ENCODE results near the gene TPCN2.
A peak's percentile ranks its signal among the peaks of the same experiment; 100 is the strongest.

Gene TPCN2

DNA sequence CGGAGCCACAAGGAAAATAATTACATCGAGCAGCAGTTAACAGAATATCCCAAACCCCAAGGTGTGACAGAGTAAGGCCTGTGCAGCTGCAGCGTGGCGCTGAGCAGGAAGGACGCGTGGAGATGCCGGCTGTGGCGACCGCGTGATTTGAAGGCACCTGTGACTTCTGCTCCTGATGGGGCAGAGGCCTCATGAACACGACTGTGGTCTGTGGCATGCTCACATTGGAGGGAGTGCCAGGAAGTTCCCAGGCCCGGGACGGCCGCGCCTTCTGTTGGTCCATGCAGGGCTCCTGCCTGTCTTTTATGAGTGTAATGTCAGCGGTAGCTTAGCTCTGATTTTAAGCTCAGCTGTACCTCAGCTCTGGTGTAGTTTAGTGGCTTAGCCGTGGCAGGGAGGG is 50.4 kb downstream of the TPCN2 start:
- no peak for DNase-seq

DNA sequence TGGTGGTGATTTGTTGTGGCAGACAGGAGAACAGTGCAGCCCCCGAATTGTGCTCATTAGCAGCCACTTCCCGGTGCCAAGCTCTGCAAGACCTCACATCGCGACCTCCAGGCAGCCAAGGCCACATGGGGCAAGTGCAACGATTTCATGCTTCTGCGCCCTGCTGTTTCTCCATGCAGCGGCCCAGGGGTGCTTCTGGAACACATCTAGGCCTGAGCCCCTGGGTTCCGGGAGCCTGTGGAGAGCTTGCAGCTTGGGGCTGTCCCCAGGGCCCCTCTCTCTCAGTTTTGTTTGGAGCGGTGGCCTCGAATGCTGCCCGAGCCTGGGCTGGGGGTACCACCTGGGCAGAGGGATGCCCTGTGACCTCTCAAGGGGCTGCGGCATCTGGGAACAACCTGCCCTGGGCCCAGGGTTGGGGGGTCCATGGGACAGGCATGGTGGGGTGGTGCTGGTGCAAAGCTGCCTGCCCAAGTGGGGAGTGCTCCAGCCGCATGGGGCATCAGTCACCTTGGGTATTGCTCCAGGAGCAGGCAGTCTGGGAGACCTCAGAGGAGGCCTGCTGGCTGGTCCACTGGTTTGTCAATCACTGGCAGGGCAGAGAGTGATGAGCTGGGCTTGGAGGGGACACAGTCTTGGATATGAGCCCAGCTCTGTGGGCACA is 51.9 kb downstream of the TPCN2 start:
- no peak for DNase-seq

DNA sequence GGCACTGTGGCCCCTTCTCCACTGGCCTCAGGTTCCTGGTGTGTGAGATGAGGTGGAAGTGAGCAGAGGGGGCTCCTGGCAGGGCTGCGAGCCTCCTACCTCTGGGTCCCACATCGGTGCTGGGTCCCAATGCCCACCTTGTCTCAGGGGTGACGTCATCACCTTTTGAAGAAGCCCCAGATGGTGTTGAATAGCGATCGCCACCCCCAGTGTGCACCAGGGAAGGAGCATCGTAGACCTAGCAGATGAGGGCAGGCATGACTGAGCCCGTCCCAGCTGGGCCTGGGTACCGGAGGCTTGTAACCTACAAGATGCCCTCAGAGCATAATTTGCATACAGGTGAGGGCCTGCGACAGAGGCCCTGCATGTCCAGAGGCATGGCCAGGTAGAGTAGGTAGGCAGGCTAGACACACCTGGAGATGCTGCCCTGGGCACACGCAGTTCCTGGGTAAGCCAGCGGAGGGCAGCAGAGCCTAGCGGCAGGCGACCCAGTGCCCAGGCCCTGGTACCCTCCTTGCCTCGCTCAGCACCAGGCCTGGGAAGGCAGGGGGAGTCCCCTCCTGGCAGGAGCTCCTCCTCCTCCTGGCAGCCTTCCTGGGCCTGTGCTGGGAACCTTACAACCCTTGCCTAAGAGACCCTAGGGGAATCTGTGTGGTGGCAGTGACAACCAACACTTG is 52.5 kb downstream of the TPCN2 start:
- DNase-seq, result peak in 1 of 2 experiments; percentile 13

DNA sequence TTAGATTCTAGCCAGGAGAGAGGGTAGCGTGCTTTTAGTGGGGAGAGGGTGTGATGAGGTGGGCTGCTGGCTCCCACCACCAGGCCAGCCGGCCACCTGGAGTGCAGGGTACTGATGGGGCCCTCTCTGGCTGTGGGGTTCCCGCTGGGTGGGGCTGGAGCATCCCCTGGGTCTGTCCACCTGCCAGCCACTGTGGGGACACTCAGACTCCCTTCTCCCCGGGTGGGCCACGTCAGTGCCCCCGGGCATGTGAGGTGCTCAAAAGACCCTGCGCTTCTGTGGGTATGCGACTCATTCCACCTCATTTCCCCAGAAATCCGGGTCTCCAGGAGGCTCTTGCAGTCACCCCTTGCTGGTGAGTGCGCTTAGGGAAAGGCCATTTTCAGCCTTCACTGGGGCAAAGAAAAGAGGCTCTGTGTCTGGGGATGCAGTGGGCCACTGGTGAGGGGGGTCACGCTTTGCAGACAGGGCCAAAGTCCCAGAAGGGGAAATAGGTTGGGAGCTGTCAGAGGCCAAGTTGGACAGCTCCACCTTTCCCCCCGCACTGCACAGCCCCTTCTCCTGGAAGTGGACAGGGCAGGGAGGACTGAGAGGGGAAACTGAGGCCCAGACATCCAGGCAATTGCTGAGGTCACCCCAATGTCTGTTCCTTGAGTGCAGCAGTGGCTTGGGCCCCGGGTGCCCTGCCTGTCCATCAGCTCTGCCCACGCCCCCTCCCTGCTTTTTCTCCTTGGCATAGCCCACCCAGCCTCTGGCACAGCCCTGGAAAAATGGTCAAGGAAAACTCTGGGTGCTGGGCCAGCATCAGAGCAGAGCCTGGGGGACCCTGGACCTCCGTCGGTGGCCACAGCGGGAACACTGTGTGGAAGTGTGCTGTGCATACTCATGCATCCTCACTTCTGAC is 53.3 kb downstream of the TPCN2 start:
- no peak for DNase-seq

DNA sequence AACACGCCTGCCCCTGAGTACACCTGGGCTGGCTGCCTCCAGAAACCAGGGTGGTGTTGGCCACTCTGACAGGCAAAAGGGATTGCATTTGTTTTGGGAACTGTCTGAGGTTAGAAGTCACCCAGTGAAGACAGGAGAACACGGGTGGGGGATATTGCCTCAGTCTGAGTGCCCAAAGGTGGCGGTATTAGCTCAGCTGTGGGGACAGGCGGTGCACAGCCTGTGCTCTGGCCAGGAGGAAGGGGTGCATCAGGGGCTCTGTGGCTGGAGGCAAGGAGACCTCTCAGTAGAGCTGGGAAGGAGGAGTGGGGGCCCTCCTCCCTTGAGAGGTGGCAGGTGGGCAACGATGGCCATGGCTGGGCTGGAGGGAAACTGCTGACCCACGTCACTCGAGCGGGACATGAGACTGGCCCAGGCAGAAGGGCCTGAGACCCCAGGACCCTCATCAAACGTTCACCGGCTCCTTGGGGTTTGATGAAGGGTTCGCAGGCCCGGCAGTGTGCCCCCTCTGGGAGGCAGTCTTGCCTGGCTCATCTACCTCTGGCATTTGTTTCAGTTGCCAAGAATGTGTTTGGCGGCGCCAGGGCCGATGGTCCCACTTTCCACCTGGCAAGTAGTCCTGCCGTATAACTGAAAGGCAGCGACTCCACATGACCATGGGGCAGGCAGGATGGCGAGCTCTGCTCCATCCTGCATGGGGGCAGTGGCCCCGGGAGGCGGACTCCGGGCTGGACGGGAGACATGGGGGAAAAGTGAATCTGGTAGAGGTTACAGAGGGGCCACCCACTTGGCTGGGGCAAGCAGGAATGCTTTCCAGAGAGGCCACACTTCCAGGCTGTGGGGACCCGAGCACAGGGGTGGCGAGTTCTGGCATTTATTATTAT is 54.2 kb downstream of the TPCN2 start:
- no peak for DNase-seq

DNA sequence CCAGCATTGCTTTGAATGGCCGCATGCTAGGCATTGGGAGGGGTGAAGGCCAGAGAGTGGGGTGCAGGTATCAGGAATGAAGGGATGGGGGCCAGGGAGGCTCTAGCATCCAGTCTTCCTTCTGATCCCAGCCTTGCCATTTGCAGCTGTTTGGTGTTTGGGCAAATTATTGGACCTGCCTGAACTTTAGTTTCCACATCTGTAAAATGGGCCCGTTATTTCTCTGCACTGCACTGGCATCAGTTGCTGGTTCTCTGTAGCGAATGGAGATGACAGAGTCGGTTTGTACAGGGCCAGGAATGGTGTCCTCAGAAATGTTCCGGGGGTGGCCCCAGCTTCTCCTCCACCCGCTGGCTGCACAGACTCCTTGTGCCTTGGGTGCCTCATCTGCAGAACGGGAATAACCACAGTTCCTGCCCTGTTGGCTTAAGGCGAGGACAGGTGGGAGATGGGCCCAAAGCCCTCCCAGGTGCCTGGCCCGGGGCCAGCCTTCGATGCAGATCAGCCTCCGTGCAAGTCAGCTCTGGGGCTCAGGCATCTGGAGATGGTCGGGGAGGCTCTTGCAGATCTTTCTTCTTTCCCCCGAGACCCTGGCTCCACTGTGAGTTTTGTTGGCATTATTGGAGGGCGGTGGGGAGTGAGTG is 55.6 kb downstream of the TPCN2 start:
- no peak for DNase-seq

DNA sequence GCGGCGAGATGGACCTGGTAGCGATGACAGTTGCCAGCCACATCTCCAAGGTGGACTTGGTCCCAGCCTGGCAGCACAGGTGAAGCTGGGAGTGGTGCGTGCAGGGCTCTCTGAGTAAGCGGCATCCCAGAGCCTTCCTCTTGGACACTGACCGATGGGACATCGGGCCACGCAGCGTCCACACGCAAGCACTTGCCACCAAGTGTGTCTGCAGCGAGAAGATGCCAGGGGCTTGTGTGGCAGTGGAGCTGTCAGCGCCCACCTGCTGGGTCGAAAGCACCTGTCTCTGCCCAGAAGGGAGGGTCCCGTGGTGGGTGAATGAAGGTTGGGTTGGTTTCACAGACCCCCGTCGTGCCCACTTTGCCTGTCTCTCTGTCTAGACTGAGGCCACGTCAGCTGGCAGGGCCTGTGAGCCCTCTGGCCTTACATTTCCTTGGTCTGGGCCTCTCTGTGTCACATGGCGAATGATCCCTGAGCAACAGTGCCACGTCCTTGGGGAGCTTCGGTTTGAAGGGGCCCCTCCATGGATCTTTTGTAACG is 56.2 kb downstream of the TPCN2 start:
- no peak for DNase-seq

DNA sequence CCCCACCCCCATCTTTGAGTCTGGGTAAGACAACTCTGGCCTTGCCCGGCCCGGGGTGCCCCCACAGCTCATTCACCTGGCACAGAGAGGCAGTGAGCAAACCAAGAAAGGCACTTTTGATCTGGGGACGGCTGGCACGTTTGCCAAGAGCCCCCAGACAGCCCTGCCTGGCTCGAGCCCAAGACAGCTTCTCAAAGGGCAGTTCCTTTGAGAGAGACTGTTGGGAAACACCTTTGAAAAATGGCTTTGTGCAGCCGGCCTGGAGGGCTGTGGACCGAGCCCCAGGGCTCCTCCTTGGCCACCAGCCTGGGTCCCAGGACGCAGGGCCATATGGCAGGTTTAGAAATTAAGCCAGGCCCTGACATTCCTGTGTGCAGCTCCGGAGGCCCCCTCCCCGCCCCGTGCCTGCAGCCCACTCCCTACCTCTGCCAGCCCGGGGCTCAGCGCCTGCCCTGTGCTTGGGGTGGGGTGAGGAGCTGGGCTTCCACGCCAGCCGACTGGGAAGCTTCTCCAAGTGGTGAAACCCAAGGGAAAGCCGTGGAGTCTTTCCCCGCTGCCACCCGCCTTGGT is 56.8 kb downstream of the TPCN2 start:
- DNase-seq, result no peak

DNA sequence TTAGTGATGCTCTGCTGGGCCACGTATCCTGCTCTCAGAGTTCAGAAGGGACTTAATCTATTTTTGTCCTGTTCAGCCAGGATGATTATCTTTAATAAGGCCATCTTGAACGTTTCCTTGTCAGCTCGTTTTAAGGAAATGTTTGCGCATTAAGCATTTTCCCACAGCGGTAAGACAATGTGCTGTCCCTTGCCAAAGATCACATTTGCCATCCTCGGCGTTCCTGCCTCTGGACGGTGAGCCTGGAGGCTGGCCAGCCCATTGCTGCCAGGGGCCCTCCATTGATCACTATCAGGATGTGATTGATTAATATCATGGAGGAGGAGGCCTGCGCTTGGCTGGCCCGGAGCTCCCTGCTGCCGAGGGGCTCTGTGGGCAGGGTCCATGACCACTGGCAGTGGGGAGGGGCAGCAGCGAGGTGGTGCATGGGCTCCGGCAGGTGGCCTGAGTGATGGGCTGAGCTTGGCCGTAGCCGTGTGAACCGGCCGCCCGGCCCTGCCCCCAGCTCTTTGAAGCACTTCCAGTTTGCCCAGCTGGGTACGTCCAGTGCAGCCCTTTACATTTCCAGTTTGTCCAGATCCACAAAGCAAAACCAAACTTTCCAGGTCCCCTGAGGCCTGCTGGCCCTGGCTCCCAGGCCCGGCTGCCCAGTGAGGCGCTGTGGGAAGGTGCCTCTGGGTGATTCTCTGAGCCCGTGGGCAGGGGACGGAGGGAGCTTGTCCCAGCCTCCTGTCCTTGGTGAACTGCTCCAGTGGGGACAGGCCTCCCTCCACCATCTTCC is 57.5 kb downstream of the TPCN2 start:
- DNase-seq, result no peak

DNA sequence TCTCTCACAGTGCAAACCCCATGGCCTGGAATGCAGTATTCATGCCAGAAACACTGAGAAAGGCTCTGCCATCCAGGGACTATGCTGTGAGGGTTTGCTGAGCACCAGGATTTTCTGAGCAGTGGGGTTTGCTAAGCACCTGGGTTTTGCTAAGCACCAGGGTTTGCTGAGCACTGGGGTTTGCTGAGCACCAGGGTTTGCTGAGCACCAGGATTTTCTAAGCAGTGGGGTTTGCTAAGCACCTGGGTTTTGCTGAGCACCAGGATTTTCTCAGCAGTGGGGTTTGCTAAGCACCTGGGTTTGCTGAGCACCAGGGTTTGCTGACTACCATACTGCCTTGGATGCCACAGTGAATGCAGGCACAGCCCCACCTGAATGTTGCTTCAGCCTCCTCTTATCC is 58.7 kb downstream of the TPCN2 start:
- no peak for DNase-seq

DNA sequence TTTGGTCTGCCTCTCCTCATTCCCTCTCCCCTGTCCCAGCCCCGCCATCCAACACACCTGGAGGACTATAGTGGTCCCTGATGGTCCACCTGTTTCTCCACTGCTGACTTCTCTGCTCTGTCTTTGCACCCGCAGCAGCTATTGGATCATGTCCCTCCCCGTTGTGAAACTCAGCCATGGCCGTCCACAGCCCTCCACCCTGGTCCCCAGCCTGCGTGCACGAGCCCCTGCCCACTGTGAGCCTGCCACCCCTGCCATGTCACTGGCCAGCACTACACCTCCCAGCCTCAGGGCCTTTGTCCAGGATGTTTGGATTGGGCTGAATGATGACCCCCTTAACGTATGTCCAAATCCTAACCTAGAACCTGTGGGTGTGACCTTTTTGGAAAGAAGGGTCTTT is 59.3 kb downstream of the TPCN2 start:
- DNase-seq, result no peak

DNA sequence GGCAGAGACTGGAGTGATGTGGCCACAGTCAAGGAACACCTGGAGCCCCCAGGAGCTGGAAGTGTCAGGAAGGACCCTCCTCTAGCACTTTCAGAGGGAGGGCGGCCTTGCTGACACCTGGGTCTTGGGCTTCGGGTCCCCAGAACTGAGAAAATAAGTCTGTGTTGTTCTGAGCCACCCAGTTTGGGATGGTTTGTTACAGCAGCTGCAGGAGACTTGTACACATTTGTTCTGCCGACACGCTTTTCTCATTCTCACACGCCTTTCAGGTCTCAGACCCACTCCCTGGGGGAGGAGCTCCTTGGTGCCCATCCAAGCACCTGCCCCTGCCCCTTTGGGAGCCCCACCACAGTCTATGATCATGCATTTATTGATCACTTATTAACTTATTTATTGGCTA is 59.8 kb downstream of the TPCN2 start:
- DNase-seq, result no peak

DNA sequence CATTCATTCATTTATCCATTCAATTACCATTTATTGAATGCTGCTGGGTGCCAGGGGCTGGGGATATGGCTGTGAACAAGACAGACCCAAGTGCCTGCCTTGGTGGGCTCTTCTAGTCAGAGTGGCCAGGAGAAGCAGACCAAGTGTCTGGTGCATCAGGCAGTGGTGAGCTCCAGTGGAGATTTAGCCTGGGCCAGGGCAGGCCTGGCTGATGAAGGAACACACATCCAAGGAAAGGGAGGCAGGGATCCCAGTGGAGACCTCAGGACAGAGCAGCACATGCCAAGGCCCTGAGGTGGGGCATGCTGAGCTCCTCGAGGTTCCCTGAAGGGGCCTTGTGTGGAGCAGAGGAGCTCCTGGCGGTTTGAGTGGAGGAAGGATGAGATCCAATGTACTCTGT is 60.4 kb downstream of the TPCN2 start:
- DNase-seq, result no peak

DNA sequence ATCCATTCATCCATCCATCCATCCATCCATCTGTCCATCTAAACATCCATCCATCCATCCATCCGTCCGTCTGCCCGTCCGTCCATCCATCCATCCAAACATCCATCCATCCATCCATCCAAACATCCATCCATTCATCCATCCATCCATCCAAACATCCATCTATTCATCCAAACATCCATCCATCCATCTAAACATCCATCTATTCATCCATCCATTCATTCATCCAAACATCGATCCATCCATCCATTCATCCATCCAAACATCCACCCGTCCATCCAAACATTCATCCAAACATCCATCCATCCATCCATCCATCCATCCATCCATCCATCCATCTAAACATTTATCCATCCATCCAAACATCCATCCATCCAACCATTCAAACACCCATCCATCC is 61.7 kb downstream of the TPCN2 start:
- DNase-seq, result no peak

DNA sequence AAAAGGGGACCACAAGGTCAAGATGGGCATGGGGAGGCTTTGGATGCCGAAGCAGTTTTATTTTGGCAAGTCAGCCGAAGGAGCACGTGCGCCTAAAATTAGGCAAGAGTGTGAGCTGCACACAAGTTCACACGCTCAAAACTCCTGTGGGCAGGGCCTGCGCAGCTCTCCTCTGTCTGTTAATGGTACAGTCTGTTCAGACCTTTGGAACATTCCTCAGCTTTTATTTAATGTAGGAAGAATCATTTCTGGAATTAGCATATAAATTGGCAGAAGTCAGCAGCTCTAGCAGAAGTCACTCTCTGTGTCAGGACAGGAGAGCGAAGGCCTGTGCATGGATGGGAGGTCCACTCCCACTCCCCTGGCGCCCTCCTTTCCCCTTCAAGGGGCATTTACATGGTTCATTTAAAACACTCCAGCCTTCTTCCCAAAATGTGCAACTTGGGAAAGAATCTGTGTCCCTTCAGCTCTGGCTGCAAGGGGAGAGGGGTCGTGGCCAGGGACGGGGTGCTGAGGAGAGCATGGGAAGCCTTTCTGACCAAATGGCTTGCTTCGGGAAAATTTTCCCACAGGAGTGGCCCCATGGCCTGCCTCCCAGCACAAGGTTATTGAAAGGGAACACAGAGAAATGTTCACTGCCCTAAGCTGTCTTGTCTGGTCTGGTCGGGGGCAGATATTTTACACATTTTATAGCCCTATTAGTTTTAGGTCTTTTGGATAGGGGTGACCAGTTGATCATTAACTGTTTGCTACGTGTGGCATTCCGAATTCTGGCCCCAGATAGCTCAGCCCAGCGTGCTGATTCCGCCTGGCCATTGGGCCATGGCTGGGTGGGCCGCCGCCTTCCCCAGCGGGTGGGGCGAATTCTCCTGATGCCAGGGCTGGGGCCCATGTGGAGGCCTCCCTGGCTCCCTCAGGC is 63.2 kb downstream of the TPCN2 start:
- no peak for DNase-seq

DNA sequence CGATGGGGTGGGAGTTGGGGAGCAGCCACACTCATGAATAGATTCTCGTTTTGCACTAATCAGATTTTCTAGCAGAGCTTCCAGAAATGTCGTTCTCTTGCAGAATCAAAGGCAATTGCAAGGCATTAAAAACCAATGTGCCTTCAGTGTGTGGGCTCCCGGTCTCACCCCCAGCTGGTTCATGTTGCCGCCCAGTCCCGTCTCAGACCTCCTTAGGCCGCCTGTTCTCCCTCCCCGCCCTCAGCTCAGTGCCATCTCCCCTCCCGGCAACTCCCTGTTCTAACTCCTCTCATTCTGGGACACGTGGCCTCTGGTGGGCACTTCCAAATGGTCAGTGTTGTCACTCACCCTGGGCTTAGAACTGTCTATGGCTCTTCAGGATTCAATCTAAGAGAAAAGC is 64.5 kb downstream of the TPCN2 start:
- no peak for DNase-seq

DNA sequence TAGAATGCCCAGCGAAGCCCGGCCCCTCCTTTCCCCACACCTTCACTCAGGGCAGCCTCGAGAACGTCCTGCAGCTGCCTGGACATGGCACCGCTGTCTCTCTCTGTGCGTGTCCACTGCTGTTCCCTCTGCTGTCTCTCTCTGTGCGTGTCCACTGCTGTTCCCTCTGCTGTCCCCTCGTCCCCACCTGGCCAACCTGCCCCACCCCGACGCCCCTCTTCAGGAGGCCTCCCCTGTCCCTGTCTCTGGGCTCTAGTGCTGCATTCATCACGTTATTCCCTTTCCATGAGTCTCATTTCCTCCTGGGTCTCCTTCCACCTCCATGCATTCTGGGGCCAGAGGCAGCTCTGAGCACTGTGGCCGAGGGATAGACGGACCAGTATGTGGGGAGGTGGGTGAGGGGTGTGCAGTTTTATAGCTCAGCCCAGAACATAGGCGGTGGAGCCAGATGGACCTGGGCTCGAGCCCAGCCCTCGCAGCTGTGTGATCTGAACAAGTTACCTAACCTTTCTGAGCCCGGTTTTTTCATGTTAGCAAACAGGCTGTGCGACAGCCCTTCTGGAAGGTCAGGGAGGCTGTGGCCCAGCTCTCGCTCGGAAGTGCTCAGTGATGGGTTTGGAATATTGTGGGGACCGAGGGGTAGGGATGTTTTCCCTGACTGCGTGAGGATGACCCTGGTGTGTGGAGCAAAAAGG is 65.1 kb downstream of the TPCN2 start:
- no peak for DNase-seq

DNA sequence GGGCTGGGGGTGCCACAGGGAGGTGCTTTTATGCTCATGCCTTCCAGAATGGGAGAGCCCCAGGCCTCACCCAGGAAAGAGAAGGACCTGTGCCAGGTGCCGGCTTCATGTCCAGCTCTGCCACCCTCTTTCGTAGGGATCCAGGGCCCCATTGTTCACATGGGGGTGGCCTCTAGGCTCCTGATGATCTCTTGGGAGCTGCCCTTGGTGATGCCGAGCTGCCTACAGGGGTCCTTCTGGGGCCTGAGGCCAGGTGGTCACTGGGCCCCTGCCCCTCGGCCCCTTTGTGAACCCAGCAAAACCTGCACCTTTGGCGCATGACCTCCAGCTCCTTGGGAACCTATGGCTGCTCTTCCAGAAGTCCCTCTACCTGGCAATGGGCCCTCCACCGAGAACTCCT is 65.6 kb downstream of the TPCN2 start:
- DNase-seq, result no peak

Measured in NCI-H1930 (cell line).